Bronchial epithelial cell (primary cell): ENCODE results near the gene ELL3. TPM values are rescaled to one million over a fixed set of nuclear protein-coding genes. Genes with fewer than 3 reads are reported as not detected.
A peak's percentile ranks its signal among the peaks of the same experiment; 100 is the strongest.

ENCODE experiments used
- DNase-seq: peaks from one replicate; pipeline ENCODE4 v3.0.0-alpha.2; 2010; ENCODE audit warnings: low read depth
- FAIRE-seq: peaks from 2 replicates; lab custom pipeline; 2011; peaks lifted over from hg19 to GRCh38; lab: Jason Lieb, UNC
- H3K27me3 ChIP-seq: 2 replicates; pipeline ENCODE4 v1.5.1; 2011; ENCODE audit warnings: low read length; ENCODE audit not compliant: control insufficient read depth, insufficient read depth
- H3K36me3 ChIP-seq: 2 replicates; pipeline ENCODE4 v1.5.1; 2011; ENCODE audit warnings: low read length; ENCODE audit not compliant: control insufficient read depth, insufficient read depth
- H3K4me3 ChIP-seq: 2 replicates; pipeline ENCODE4 v1.5.1; 2011; ENCODE audit warnings: mild to moderate bottlenecking, low read depth, low read length, control low read depth
- total RNA-seq: library from RNA; depleted of rRNA; stranded (reverse); fragments of >200 nt; gene quantifications from 2 replicates; pipeline ENCODE4 v1.2.1, GENCODE V29; 2014
- TF ChIP-seq, protein P1 (sequence below): IDR thresholded peaks from 2 replicates; pipeline ENCODE4 v1.5.1; 2011; ENCODE audit warnings: mild to moderate bottlenecking, moderate library complexity, low read length, control low read depth, inconsistent platforms; ENCODE audit not compliant: insufficient read depth, severe bottlenecking

ELL3 gene
- total RNA-seq, 1 donor from 2014 or later, result 23.2 TPM

DNA sequence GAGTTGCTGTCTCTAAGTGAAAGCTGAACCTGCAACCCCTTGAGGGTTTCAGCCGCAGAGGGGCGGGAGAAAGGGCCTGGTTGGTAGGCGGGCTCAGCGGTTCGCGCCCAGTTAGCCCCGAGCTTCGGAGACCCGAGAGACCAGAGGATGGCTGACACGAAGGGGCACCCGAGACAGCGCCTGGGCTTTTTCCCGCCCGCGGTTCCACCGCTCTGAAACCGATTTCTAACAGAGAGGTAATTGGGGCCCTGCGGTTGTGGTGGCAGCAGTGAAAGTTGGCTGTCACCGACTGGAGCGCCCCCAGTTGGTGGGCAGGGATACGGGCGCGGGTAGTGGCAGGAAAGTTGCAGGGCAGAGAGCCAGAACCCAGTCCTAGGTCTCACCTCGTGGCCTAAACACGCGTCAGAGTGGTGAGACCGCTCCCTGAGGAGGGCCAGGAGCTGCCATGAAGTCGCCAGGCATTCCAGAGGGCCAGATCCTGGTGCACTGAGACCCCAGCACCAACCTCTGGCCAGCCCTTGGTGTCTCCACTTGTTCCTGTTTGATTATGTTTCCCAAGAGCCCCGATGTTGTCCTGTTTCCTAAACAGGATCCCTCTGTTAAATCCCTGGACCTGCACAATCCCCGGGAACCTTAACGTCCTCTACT is 625 bp upstream of the ELL3 start:
- H3K36me3 ChIP-seq, result peaks cover 12% of the 10 kb centered on the region
- peak overlapping the region; percentile 92 for H3K4me3 ChIP-seq
- DNase-seq, result peak; percentile 56
- no peak for FAIRE-seq
- TF ChIP-seq, protein P1, sequence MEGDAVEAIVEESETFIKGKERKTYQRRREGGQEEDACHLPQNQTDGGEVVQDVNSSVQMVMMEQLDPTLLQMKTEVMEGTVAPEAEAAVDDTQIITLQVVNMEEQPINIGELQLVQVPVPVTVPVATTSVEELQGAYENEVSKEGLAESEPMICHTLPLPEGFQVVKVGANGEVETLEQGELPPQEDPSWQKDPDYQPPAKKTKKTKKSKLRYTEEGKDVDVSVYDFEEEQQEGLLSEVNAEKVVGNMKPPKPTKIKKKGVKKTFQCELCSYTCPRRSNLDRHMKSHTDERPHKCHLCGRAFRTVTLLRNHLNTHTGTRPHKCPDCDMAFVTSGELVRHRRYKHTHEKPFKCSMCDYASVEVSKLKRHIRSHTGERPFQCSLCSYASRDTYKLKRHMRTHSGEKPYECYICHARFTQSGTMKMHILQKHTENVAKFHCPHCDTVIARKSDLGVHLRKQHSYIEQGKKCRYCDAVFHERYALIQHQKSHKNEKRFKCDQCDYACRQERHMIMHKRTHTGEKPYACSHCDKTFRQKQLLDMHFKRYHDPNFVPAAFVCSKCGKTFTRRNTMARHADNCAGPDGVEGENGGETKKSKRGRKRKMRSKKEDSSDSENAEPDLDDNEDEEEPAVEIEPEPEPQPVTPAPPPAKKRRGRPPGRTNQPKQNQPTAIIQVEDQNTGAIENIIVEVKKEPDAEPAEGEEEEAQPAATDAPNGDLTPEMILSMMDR, result peak; percentile 94
- no peaks in the 10 kb centered on the region for H3K27me3 ChIP-seq

DNA sequence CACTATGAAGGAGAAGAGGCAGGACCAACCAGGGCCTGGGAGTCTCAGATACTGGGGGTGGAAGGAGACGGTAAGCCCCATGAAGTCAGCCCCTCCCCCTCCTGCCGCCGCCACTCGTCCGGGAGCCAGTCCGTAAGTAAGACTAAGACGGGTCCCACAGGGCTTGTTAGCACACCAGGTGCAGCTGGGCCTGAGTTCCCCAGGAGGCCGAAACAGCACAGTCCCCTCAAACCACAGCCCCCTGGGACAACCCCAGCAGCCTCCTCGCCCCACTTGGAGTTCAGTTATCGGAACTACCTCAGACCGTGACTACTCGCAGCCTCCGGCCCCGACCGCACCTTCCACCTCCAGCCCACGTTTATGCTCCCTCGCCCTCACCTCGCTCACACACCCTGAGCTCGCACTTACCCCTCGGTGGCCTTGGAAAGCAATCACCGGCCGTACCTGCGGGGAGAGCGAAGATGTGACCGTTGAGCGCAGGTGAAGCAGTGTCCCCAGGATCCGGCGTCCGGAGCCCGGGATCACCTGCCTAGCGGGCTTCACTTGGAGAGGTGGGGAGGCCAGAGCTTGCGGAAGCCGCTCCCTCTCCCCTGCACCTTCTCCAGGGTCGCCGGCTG is 557 bp downstream of the ELL3 start:
- TF ChIP-seq, protein P1, result no peak
- FAIRE-seq, result no peak
- peak; percentile 27 for DNase-seq
- Histone ChIP-seq H3K4me3 (peak overlapping the region; percentile 92), H3K27me3 (no peaks in the 10 kb centered on the region), H3K36me3 (peaks cover 12% of the 10 kb centered on the region)

DNA sequence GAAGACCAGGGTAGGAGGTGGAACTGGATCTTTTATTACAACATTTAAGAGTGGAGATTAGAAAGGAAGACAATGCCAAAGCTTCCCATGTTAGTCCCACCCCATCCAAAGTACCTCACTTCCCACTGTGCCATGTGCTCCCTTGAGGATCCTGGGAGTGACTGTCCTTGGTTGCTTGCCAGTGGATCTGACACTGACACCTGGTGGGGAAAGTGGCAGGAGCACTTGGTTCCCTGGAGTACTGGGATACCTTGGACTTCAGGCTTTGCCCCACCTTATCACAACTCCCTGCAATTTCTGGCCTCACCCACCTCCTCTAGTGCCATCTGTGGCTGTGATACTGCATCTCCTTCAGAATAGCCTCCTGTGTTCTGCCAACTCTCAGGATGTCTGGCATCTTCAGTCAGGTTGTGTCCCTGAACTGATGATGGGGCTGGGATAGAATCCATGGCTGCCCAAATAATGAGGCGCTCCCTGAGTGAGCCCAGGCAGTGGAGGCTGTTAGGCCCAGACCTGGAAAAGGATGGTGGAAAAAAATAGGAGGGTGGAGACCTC is 1.3 kb downstream of the ELL3 start:
- Histone ChIP-seq H3K36me3 (peaks cover 14% of the 10 kb centered on the region), H3K27me3 (no peaks in the 10 kb centered on the region), H3K4me3 (peak overlapping the region; percentile 92)
- peak; percentile 77 for FAIRE-seq
- TF ChIP-seq, protein P1, result peak; percentile 82
- peak; percentile 85 for DNase-seq

GRCh38 chr15:43774062-43774461 is 2.7 kb downstream of the ELL3 start:
- no peak for DNase-seq
- peaks cover 22% of the 10 kb centered on the region for H3K36me3 ChIP-seq
- TF ChIP-seq, protein P1, result no peak
- no peak overlapping the region for H3K4me3 ChIP-seq
- no peak for FAIRE-seq
- no peaks in the 10 kb centered on the region for H3K27me3 ChIP-seq

DNA sequence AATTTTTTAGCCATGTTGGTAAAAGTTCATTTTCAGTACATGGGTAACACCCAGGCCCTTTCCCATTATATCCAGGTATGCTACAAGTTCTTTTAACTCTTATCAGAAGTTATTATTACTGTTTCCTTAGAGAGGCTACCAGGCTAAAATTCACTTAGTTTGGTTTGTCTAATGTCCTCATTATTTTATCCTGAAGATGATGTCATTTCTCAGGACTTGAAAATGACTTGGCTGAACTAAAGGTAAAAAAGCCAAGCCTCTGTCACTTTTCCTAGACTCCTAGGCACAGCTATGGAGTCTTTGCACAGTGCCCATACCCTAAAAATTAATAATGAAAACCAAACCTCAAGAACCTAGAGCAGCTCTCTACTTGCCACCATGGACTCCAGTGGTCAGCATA is 4.1 kb downstream of the ELL3 start:
- TF ChIP-seq, protein P1, result no peak
- DNase-seq (no peak), FAIRE-seq (no peak)
- Histone ChIP-seq H3K27me3 (no peaks in the 10 kb centered on the region), H3K4me3 (no peak overlapping the region), H3K36me3 (peaks cover 25% of the 10 kb centered on the region)
